Kidney (tissue), 14 donors: Measurements from ENCODE around the gene MYRFL. TPM values are rescaled to one million over a fixed set of nuclear protein-coding genes. Genes with fewer than 3 reads are reported as not detected.

Experiments used
- DNase-seq, 5 donors: peaks; one replicate each; pipeline ENCODE4 v3.0.0-alpha.2; 2013 to 2020
- FAIRE-seq: peaks from 2 replicates; lab custom pipeline; 2012; peaks lifted over from hg19 to GRCh38; lab: Jason Lieb, UNC
- H3K27ac ChIP-seq, 2 donors: one replicate each; pipeline ENCODE4 v1.7.0; 2013; ENCODE audit warnings: low read depth in 2 of 2, low read length in 2 of 2, inconsistent platforms in 1 of 2
- H3K27me3 ChIP-seq: one replicate; pipeline ENCODE4 v1.7.1; 2013; ENCODE audit warnings: low read length, inconsistent platforms; ENCODE audit not compliant: control insufficient read depth, insufficient read depth
- H3K36me3 ChIP-seq, 3 donors: one replicate each; pipeline versions ENCODE4 v1.7.0 to v1.7.1; 2013; ENCODE audit warnings: low read length in 3 of 3, control low read depth in 1 of 3, inconsistent platforms in 1 of 3; ENCODE audit not compliant: insufficient read depth in 3 of 3, control insufficient read depth in 2 of 3
- H3K4me1 ChIP-seq, 3 donors: one replicate each; pipeline versions ENCODE4 v1.7.0 to v1.7.1; 2013; ENCODE audit warnings: low read length in 3 of 3, inconsistent platforms in 1 of 3, low read depth in 1 of 3; ENCODE audit not compliant: control insufficient read depth in 2 of 3, insufficient read depth in 2 of 3
- H3K4me3 ChIP-seq, 3 donors: one replicate each; pipeline versions ENCODE4 v1.7.0 to v1.8.1; 2013; ENCODE audit warnings: low read length in 3 of 3, control low read depth in 1 of 3, inconsistent platforms in 1 of 3
- H3K9ac ChIP-seq, 3 donors: one replicate each; pipeline versions ENCODE4 v1.7.0 to v1.7.1; 2013; ENCODE audit warnings: low read length in 3 of 3, control low read depth in 1 of 3, inconsistent platforms in 1 of 3
- H3K9me3 ChIP-seq, 3 donors: one replicate each; pipeline versions ENCODE4 v1.7.0 to v1.7.1; 2013; ENCODE audit warnings: low read length in 3 of 3, control low read depth in 1 of 3, inconsistent platforms in 1 of 3; ENCODE audit not compliant: control insufficient read depth in 2 of 3, insufficient read depth in 1 of 3
- intact Hi-C: fragments of 100-400 bp; cut with DNase I; formaldehyde crosslinking; loops from one replicate; pipeline ENCODE4 v1.11.1; 2022
- polyA plus RNA-seq: library from polyadenylated mRNA; stranded (reverse); fragments of 350-450 nt; fragmentation: Illumina TruSeq; extraction: RNeasy Lipid Tissue Mini Kit (QIAGEN cat#74804); gene quantifications from one replicate; pipeline ENCODE4 v1.2.3, GENCODE V29; 2014; ENCODE audit warnings: low read depth, low replicate concordance; ENCODE audit not compliant: insufficient read depth
- total RNA-seq: library from RNA; stranded (reverse); fragmentation: NEBNext Ultra II Directional; extraction: Animal tissue kit (Norgen Biotek cat#: 25700); gene quantifications from one replicate; pipeline ENCODE4 v1.2.1, GENCODE V29; 2021
- TF ChIP-seq, protein P1 (sequence below): IDR thresholded peaks from 3 replicates; pipeline ENCODE4 v1.5.1; 2012; ENCODE audit warnings: mild to moderate bottlenecking, moderate library complexity, borderline replicate concordance; ENCODE audit not compliant: insufficient read depth; ENCODE audit errors: extremely low read depth
- donor health status: control.
- donor health status: control.
- donor health status: control.
- donor health status: control.
- donor health status: control.
- donor health status: DM: yes; HTN: yes; CAD: no.
- donor health status: Normal renal cell carcinoma (clear cell type).

The MYRFL gene
- total and polyA plus RNA-seq, 2 donors from 2014 or later = 0.82 to 1.6 TPM

DNA sequence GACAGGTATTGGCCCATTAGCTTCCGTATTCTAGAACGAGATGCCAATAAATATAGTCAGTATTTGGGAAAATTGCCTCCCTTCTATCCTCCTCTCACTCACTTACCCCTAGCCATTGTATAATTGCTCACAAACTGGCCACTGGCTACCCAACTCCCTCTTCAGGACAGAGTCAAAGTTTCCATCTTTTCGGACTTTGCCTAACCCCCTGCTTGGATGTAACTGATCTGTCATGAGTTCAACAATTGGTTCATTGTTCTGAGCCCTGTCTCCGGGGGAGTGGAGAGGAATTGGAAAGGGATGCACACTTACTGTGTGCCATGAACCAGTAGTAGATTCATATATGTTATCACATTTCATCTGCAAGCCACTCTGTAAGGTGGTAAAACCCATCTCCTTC lies 12.2 kb downstream of the MYRFL start:
- no peak overlapping the region for H3K27ac ChIP-seq
- no peak overlapping the region for H3K9ac ChIP-seq
- no peaks in the 10 kb centered on the region for H3K36me3 ChIP-seq
- intact Hi-C loops = no loop called here
- DNase-seq (no peak), FAIRE-seq (no peak)
- no peak overlapping the region for H3K4me3 ChIP-seq
- peaks cover 0 to 15% (median 6%) of the 10 kb centered on the region in 3 donors for H3K4me1 ChIP-seq
- TF ChIP-seq, protein P1, sequence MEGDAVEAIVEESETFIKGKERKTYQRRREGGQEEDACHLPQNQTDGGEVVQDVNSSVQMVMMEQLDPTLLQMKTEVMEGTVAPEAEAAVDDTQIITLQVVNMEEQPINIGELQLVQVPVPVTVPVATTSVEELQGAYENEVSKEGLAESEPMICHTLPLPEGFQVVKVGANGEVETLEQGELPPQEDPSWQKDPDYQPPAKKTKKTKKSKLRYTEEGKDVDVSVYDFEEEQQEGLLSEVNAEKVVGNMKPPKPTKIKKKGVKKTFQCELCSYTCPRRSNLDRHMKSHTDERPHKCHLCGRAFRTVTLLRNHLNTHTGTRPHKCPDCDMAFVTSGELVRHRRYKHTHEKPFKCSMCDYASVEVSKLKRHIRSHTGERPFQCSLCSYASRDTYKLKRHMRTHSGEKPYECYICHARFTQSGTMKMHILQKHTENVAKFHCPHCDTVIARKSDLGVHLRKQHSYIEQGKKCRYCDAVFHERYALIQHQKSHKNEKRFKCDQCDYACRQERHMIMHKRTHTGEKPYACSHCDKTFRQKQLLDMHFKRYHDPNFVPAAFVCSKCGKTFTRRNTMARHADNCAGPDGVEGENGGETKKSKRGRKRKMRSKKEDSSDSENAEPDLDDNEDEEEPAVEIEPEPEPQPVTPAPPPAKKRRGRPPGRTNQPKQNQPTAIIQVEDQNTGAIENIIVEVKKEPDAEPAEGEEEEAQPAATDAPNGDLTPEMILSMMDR = no peak
- H3K9me3 ChIP-seq = no peaks in the 10 kb centered on the region
- H3K27me3 ChIP-seq = no peaks in the 10 kb centered on the region

DNA sequence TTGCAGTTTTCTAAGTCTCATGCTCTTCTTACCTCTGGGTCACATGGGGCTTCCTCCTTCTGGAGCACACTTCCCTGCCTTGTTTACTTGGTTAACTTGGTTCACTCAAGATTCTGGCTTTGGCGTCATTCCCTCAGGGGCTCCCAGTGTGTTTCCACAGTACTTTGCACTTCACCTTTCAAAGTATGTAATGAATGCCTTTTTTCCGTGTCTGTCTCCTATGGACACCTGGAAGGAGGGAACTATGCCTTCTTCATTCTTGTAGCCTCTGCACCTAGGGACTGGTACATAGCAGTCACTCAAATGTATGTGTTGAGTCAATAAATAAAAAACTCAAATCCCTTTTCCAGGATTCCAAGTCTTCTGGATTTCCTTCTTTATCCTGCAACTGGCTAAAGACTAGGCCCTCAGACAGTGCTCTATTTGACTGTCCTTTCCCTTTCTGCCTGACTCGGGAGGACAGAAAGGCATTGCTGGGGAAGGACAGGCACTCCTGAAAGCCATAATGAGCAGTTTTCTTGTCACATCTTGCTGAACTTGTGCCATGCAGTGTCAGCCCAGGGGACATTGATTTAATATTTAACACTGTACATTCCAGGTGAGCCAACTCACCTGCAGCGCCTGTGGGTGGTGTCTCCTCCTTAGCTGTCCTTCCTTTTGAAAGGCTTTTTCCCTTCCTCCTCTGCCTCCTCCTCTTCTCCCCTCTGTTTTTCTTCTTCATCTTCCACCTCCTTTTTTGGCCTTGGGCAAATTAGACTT lies 12.8 kb downstream of the MYRFL start:
- peak in 2 of 5 donors; percentile 7 to 14 for DNase-seq

DNA sequence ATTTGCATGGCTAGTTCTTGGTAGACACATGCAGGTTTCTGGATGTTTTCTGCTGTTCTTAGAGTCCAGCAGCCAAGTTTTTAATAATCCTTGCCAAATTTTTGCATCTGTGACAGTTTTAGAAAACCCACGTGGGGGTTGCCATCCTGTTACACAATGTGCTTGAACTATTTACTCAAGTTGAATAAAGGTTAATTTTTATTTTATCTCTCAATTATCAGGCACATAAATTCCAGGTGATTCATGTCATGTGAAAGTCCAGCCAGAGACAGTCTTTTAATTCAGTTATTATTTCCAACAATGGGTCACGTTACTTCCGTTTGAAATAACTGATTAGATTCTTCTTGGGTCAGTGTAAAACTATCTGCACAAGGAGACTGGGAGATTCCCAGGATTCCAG lies 15.7 kb downstream of the MYRFL start:
- Histone ChIP-seq H3K4me1 (peaks cover 0 to 15% (median 3%) of the 10 kb centered on the region in 3 donors), H3K9me3 (no peaks in the 10 kb centered on the region), H3K36me3 (no peaks in the 10 kb centered on the region), H3K27ac (no peak overlapping the region), H3K9ac (no peak overlapping the region), H3K4me3 (no peak overlapping the region), H3K27me3 (no peaks in the 10 kb centered on the region)
- TF ChIP-seq, protein P1 = no peak
- DNase-seq (no peak), FAIRE-seq (no peak)
- intact Hi-C loops = no loop called here

More for the DNA sequence above, 12.8 kb downstream of the MYRFL start:
- Histone ChIP-seq H3K4me3 (no peak overlapping the region), H3K27me3 (no peaks in the 10 kb centered on the region), H3K36me3 (no peaks in the 10 kb centered on the region), H3K4me1 (peaks cover 0 to 15% (median 6%) of the 10 kb centered on the region in 3 donors), H3K9ac (no peak overlapping the region), H3K9me3 (no peaks in the 10 kb centered on the region), H3K27ac (no peak overlapping the region)
- TF ChIP-seq, protein P1 = no peak
- no peak for FAIRE-seq
- intact Hi-C loops = no loop called here

DNA sequence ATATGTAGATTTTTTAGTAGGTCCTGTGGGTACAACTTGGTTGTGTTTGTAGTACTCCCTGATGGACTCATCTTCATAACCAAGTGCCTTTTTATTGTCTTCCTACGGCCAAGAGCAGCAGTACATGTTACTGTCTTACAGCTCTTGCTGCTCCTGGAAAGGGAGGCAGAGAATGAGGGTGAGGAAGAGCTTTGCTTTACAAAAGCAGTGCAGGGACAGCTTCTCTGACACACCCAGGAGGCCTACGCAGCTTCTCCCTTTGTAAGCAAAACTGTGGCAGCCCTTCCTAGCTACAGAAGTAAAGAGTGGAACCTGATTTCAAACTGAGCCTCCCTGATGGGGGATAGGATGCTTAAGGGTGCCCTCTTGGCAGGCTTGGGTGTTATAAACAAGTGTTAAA lies 18.6 kb downstream of the MYRFL start:
- Histone ChIP-seq H3K4me3 (no peak overlapping the region), H3K9me3 (no peaks in the 10 kb centered on the region), H3K27ac (no peak overlapping the region), H3K4me1 (peaks cover 0 to 9% (median 0%) of the 10 kb centered on the region in 3 donors), H3K9ac (no peak overlapping the region), H3K27me3 (no peaks in the 10 kb centered on the region), H3K36me3 (no peaks in the 10 kb centered on the region)
- intact Hi-C loops = no loop called here
- DNase-seq = no peak
- no peak for FAIRE-seq
- TF ChIP-seq, protein P1 = no peak
